Erythroblast (primary cell): ENCODE measurements around the gene DOC2B.
"Not testable (repeated sequence)": the region's sequence is repeated elsewhere in the genome, so short reads cannot be mapped to it uniquely, and the experiment has no call there.

ENCODE experiments used
- DNase-seq, 2 experiments: peaks; one replicate each; lab custom pipeline; 2025; lab: John Stamatoyannopoulos, UW
- GATA1 ChIP-seq: IDR thresholded peaks from 2 replicates; pipeline ENCODE4 v1.6.1; 2011; ENCODE audit warnings: low read depth, mild to moderate bottlenecking, control low read depth, low read length, moderate library complexity
- POLR2A ChIP-seq: IDR thresholded peaks from 2 replicates; pipeline ENCODE4 v1.6.1; 2011; ENCODE audit warnings: mild to moderate bottlenecking, low read length

Gene DOC2B

DNA sequence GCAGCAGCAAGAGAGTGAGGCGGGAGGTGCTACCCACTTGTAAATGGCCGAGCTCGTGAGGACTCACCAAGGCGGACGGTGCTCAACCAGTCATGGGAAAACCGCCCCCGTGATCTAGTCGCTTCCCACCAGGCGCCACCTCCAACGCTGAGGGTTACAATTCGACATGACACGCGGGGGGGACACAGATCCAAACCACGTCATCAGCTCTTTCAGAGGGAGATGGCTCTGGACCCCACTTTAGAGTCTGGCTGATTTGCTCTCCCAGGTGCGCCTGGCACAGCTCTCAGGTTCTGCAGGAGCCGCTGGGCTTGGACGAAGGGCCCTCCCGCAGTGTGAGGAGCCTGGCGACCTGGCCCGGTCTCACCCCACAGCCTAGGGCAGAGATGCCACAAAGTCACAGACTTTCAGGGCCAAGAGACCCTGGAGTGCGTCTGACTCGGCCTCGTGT is 21.1 kb upstream of the DOC2B start:
- no peak for DNase-seq
- no peak for TF ChIP-seq POLR2A
- TF ChIP-seq GATA1: no peak

DNA sequence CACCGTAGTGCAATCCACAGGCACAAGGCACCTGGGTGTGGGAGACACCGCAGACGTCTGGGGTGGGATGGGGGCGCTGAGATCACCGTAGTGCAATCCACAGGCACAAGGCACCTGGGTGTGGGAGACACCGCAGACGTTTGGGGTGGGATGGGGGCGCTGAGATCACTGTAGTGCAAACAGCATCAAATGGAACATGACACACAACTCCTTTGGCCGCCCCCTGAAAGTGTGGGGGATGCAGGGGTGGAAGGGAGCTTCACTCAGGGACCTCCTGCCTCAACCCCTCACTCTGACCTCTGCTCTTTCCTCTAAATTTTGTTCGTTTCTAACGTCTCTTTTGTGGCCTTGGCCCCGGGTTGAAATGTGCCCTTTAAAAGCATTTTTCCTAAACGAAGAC is 20.3 kb upstream of the DOC2B start:
- DNase-seq: not testable (repeated sequence)

DNA sequence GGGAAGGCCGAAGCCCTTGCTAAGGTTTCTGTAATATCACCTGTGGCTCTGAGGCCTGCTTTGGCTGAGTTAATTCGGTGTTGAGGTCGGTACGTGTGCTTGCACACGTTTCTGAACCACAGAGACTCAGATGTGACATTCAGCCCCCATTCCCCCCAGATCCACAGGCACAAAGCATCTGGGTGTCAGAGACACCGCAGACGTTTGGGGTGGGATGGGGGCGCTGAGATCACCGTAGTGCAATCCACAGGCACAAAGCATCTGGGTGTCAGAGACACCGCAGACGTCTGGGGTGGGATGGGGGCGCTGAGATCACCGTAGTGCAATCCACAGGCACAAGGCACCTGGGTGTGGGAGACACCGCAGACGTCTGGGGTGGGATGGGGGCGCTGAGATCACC is 19.8 kb upstream of the DOC2B start:
- DNase-seq: not testable (repeated sequence)

DNA sequence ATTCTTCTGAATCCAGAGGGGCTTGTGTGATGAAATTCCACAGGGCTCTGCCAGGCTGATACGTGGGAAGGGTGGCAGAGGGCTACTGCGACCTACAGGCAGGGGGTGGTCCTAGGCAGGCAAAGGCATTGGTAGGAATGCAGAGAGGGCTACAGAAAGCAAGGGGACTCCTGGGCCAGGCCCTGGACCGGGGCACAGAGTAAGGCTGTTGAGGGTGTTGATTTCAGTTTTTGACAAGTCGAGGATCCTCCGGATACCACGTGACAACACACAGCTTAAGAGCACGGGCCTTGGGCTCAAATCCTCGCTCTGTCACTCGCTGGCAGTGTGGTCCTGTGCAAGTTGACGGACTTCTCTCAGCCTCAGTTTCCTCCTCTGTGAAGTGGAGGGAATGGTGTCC is 19.1 kb upstream of the DOC2B start:
- DNase-seq: no peak
- no peak for TF ChIP-seq GATA1
- no peak for TF ChIP-seq POLR2A

DNA sequence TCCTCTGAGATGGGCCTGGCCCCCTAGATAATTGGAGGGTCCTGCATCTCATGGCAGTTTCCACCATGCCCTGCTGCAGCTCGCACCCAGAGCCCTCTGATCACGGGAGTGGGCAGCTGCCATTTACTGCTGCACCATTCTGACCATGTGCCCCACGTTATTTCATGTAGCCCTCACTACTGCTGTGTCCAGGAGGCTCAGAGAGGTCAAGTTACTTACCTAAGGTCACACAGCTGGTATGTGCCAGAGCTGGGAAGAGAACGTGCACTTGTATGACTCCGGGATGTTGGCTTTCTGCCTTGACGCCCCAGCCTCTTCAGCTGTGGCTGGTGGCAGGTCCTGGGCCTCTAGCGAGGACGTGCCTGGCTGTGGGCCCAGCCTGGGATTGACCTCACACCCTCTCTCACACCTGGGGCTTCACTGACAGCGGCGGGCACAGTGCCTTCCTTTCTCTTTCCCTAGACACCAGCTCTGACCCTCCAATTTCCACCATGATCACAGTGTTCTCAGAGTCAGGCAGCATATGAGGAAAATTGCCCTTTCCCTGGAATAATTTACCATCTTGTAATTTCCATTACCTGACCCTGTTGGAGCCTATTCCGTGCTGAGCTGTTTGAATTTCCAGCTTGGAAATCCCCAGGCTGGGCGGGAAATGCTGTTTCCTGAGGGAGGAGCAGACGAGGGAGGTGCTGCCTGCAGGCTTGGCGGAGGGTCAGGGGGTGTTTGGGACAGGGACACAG is 18.5 kb upstream of the DOC2B start:
- TF ChIP-seq GATA1 (no peak), POLR2A (no peak)

DNA sequence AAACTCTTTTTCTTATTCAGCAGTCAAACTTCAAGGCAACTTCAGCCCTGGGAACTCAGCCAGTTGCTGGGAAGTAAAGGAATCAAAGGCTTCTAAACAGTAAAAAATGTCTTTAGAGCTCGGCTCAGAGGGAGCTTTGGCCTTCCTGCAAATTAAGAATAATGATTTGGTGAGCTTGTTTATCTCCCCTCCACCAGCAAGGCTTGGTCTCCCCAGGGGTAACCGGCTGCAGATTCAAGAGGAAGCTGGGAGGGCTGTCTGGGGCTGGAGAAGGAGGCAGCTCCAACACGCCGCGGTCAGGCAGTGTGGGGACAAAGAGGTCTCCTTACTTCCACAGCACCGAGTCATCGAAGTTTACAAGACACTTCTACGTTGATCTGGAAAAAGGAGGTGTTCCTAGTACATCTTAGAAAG is 17.7 kb upstream of the DOC2B start:
- no peak for TF ChIP-seq POLR2A
- TF ChIP-seq GATA1: no peak
- DNase-seq: no peak

More for the DNA sequence above, 18.5 kb upstream of the DOC2B start:
- no peak for DNase-seq

DNA sequence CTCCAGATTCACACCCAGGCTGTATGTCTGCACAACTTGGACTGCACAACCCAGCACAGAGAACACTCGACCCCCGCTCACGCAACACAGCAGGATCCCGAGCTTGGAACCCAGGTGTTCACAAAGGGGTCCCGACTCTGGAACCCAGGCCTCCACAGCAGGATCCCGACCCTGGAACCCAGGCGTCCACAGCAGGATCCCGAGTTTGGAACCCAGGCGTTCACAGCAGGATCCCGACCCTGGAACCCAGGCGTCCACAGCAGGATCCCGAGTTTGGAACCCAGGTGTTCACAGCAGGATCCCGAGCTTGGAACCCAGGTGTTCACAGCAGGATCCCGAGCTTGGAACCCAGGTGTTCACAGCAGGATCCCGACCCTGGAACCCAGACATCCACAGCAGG is 16.8 kb upstream of the DOC2B start:
- DNase-seq: not testable (repeated sequence)

DNA sequence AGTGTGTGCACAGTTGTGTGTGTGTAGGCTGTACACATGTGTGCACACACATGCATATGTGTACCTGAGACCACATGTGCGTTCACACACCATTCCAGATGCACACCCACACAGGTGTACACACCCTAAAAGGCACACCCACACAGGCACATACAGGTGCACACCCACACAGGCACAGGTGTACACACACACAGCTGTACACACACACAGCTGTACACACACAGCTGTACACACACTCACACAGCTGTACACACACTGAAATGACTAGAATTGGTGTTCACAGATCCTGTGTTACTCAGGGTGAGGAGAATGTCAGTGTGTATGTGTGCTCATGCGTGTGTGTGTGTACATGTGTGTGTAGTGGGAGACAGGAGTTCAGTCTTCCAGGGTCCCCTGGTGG is 15.9 kb upstream of the DOC2B start:
- TF ChIP-seq GATA1 (no peak), POLR2A (no peak)
- no peak for DNase-seq

DNA sequence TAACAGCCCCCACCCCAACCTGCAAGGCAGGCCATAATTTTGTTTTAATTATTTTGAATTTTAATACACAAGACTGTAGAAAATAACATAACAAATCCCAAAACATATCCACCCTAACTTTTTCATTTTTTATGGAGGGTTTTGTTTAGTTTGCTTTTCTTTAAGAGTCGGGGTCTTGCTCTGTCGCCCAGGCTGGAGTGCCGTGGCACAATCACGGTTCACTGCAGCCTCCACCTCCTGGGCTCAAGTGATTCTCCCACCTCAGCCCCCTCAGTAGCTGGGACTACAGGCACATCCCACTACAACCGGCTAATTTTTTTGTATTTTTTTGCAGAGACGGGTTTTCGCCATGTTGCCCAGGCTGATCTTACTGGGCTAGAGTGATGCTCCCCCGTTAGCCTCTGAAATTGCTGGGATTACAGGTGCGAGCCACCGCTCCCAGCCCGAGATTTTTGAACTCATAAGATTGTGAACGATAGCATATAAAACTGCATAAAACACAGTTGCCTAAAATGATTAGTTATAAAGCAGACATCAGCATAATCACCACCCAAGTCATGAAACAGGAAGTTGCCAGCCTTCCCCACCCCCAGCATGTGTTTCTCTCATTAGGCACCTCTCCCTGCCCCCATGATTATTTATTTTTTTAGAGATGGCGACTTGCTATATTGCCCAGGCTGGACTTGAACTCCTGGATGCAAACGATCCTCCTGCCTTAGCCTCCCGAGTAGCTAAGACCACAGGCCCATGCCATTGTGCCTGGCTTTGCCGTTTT is 13.6 kb upstream of the DOC2B start:
- no peak for TF ChIP-seq POLR2A
- TF ChIP-seq GATA1: no peak
- no peak for DNase-seq

DNA sequence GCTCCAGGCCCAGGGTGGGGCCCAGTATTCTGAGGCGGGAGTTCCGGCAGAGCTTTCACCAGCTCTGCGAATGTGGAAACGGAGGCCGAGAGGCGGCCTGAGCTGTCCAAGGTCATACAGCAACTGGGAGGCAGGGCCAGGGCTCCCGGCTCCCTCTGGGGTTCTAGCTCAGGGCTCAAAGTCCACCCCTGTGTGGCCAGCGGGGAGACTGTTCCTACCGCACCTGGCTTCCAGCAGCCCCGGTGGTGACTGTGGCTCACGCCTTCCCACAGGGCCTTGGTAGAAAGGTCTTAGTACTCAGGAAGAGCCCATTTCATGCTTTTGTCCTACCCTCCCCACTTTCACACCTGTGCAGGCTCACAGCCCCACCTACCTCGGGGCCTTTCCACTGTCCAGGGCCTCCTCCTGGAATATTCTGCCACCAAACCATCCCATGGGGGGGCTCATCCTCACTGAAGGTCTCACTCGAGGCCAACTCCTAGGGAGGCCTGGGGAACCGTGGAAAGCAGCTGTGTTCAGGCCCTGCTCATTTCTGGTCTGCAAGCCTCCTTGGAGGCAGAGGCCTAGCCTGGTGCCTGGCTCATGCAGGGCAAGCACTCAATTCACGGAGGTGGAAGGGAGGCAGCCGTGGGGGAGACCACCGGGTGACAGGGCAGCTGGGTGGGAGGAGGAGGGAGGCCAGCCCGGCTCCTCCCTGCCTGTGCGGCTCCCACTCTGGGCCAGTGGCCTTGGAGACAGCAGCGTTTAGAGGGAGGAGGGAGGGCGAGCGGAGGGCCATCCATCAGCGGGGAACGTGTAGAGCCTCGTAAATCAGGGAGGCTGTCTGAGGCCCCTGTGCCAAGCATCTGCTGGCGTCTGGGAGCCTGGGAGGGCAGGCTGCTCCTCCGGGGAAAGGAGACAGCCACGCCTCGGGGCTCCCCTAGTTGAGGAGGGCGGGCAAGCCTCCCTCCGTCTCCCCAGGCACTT is 12.7 kb upstream of the DOC2B start:
- no peak for DNase-seq
- TF ChIP-seq POLR2A: no peak

DNA sequence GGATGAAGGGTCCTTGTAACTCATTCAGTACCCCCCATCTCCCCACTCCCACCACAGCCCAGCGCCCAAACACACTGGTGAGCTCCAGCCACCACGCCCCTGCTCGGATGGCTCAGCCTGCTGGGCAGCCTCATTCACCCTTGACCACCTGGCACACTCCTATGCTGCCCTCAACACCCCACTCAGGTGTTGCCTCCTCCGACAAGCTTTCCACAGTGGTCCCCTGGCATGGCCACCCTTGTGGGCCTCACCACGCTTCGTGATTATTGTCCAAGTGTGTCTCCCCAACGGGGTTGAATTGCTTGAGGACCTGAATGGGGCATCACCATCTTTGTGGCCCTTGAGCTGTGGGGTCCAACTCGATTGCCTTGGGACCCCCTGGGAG is 12.0 kb upstream of the DOC2B start:
- TF ChIP-seq POLR2A: no peak
- TF ChIP-seq GATA1: no peak
- no peak for DNase-seq

DNA sequence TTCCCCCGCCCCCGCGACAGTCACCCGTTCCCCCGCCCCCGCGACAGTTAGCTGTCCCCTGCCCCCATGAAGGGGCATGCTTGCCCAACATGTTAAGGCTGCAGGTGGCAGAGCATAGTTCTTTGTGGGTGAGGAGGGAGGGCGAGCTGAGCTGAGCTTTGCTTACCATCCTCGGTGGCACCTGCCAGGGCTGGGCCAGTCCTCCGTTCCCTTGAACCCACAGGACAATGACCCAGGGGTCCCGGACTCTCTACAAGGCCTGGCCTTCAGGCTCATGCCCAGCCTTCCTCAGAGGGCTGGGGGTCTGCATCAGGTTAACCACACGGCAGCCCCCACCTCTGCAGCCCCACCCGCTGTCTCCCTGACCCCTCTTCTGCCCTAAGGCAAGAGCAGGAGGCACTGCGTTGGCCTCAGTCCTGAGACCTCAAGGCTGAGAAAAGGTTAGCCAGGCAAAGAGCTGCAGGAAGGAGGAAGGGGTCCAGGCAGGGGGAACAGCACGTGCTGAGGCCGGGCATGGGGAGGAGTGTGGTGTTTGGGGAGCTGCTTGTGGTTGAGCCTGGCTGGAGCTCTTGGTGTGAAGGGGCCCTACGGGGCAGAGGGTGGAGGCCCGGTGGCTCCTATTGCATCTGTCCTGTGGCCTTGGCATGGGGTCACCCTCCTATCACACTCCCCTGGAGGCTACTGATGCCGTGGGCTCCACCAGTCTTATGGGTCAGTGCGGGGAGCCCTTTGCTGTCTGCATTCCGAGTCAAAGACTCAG is 11.4 kb upstream of the DOC2B start:
- no peak for TF ChIP-seq GATA1
- no peak for TF ChIP-seq POLR2A
- no peak for DNase-seq

DNA sequence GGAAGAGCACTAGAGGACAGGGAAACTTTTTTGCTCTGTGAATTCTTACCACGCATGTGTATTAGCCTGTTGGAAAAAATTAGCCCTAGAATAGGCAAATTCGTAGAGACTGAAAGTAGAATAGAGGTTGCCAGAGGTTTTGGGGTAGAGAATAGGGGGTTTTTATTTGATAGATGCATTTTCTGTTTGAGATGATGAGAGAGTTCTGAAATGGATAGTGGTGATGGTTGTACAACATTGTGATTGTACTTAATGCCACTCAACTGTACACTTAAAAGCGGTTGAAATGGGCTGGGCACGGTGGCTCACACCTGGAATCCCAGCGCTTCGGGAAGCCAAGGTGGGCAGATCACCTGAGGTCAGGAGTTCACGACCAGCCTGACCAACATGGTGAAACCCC is 8.0 kb upstream of the DOC2B start:
- no peak for DNase-seq

More for the DNA sequence above, 8.0 kb upstream of the DOC2B start:
- TF ChIP-seq POLR2A (no peak), GATA1 (no peak)
